Natural killer cell (primary cell): ENCODE results near the gene GARRE1. TPM values are rescaled to one million over a fixed set of nuclear protein-coding genes. Genes with fewer than 3 reads are reported as not detected.

Experiments used
- ATAC-seq, 3 donors: fragments of 150-1000 bp in 2 of 3; fragments of 200-7000 bp in 1 of 3; cut with Tn5 transposase; 1 replicate in 1 of 3; 2 replicates in 2 of 3; pipeline ENCODE4 v1.10.0; 2021; ENCODE audit warnings: mild to moderate bottlenecking in 2 of 3, moderate library complexity in 2 of 3
- DNase-seq, 2 donors: peaks; one replicate each; pipeline versions ENCODE4 v3.0.0 to v3.0.0-alpha.2; 2013 to 2021; ENCODE audit warnings: mixed read lengths in 1 of 2
- H3K27ac ChIP-seq: one replicate; pipeline ENCODE4 v1.5.1; 2013; ENCODE audit warnings: mild to moderate bottlenecking, low read length
- H3K27me3 ChIP-seq: one replicate; pipeline ENCODE4 v1.6.1; 2013; ENCODE audit warnings: low read length; ENCODE audit not compliant: control insufficient read depth, insufficient read depth
- H3K36me3 ChIP-seq: one replicate; pipeline ENCODE4 v1.6.1; 2013; ENCODE audit warnings: low read length; ENCODE audit not compliant: control insufficient read depth, insufficient read depth
- H3K4me1 ChIP-seq: one replicate; pipeline ENCODE4 v1.6.1; 2013; ENCODE audit warnings: low read length; ENCODE audit not compliant: control insufficient read depth, insufficient read depth
- H3K4me3 ChIP-seq: one replicate; pipeline ENCODE4 v1.5.1; 2013; ENCODE audit warnings: low read length
- H3K9me3 ChIP-seq: one replicate; pipeline ENCODE4 v1.6.1; 2013; ENCODE audit warnings: low read length; ENCODE audit not compliant: control insufficient read depth, insufficient read depth
- H3K27ac Mint-ChIP-seq, 2 donors: one replicate each; pipeline ENCODE4 v1.8.0; 2022; ENCODE audit warnings: mild to moderate bottlenecking in 2 of 2, mixed read lengths in 2 of 2, moderate library complexity in 1 of 2
- H3K27me3 Mint-ChIP-seq, 2 donors: one replicate each; pipeline ENCODE4 v1.8.0; 2022; ENCODE audit warnings: low read depth in 2 of 2, mixed read lengths in 2 of 2
- H3K36me3 Mint-ChIP-seq: one replicate; pipeline ENCODE4 v1.8.0; 2022; ENCODE audit warnings: mixed read lengths
- H3K4me1 Mint-ChIP-seq, 2 donors: one replicate each; pipeline ENCODE4 v1.8.0; 2022; ENCODE audit warnings: mixed read lengths in 2 of 2
- H3K4me3 Mint-ChIP-seq: one replicate; pipeline ENCODE4 v1.8.0; 2022; ENCODE audit warnings: mild to moderate bottlenecking, moderate library complexity, mixed read lengths
- H3K9me3 Mint-ChIP-seq, 2 donors: one replicate each; pipeline ENCODE4 v1.8.0; 2022; ENCODE audit warnings: mixed read lengths in 2 of 2
- CTCF ChIP-seq: fragments of 200-600 bp; IDR thresholded peaks from one replicate; pipeline ENCODE4 v1.8.0; 2022; ENCODE audit warnings: antibody characterized with exemption
- WGBS: methylation state at CpG from one replicate; pipeline ENCODE4 v1.1.7; 2013; ENCODE audit warnings: missing lambda C conversion rate; ENCODE audit not compliant: insufficient coverage; 5-methylcytosine and 5-hydroxymethylcytosine counted together
- intact Hi-C: fragments of 100-400 bp; cut with micrococcal nuclease; formaldehyde crosslinking; loops from one replicate; pipeline ENCODE4 v1.14.2; 2022
- total RNA-seq, 4 donors: library from RNA; stranded (reverse); fragments of 120-200 nt in 1 of 4; gene quantifications; one replicate each; pipeline versions ENCODE4 v1.2.3 to v1.2.4, GENCODE V29; 2013 to 2022

The GARRE1 gene
- total RNA-seq, 3 donors from 2014 or later (not counting 1 experiment from before 2014, with no cell fraction given): 21.9 to 29.2 (median 22.0) TPM

- Mint-ChIP-seq H3K4me1 (peaks cover 0 to 6% of the 10 kb centered on the region in 2 donors), H3K4me3 (no peak overlapping the region), H3K27me3 (no peaks in the 10 kb centered on the region), H3K27ac (no peak overlapping the region), H3K9me3 (no peaks in the 10 kb centered on the region), H3K36me3 (no peaks in the 10 kb centered on the region)
- H3K27ac ChIP-seq: no peak overlapping the region
- intact Hi-C loops: no loop called here
- DNase-seq (no peak), ATAC-seq (no peak)
- H3K4me1 ChIP-seq: no peaks in the 10 kb centered on the region
- no peak for TF ChIP-seq CTCF
- no peak overlapping the region for H3K4me3 ChIP-seq
- 90% methylated on average over 2 of the region's 2 CpGs for WGBS
- H3K36me3 ChIP-seq: no peaks in the 10 kb centered on the region
- H3K27me3 ChIP-seq: no peaks in the 10 kb centered on the region
- H3K9me3 ChIP-seq: no peaks in the 10 kb centered on the region
These were observed 28.5 kb downstream of the GARRE1 start for GRCh38 chr19:34282611-34283519.

GRCh38 chr19:34284505-34284904, 30.2 kb downstream of the GARRE1 start:
- Histone ChIP-seq H3K36me3 (no peaks in the 10 kb centered on the region), H3K27me3 (no peaks in the 10 kb centered on the region), H3K27ac (no peak overlapping the region), H3K9me3 (no peaks in the 10 kb centered on the region), H3K4me1 (no peaks in the 10 kb centered on the region), H3K4me3 (no peak overlapping the region)
- Mint-ChIP-seq H3K4me1 (peaks cover 0 to 6% of the 10 kb centered on the region in 2 donors), H3K27me3 (no peaks in the 10 kb centered on the region), H3K9me3 (no peaks in the 10 kb centered on the region), H3K4me3 (no peak overlapping the region), H3K36me3 (no peaks in the 10 kb centered on the region), H3K27ac (no peak overlapping the region)
- WGBS: 90% methylated on average over 2 of the region's 2 CpGs
- TF ChIP-seq CTCF: no peak
- no peak for ATAC-seq
- intact Hi-C loops: no loop called here
- no peak for DNase-seq

- Mint-ChIP-seq H3K9me3 (no peaks in the 10 kb centered on the region), H3K27me3 (no peaks in the 10 kb centered on the region), H3K4me3 (no peak overlapping the region), H3K4me1 (peaks cover 0 to 4% of the 10 kb centered on the region in 2 donors), H3K27ac (no peak overlapping the region), H3K36me3 (no peaks in the 10 kb centered on the region)
- Histone ChIP-seq H3K4me3 (no peak overlapping the region), H3K9me3 (no peaks in the 10 kb centered on the region), H3K36me3 (no peaks in the 10 kb centered on the region), H3K27ac (no peak overlapping the region), H3K4me1 (no peaks in the 10 kb centered on the region), H3K27me3 (no peaks in the 10 kb centered on the region)
- intact Hi-C loops: no loop called here
- WGBS: 89% methylated on average over 3 of the region's 3 CpGs
- TF ChIP-seq CTCF: no peak
- ATAC-seq: no peak
- no peak for DNase-seq
These were observed 33.3 kb downstream of the GARRE1 start for GRCh38 chr19:34287662-34288140.
